Activated CD8-positive, alpha-beta memory T cell treated with anti-CD3 and anti-CD28 coated beads, Interleukin-2, amount 50 U/mL, for 1 hour (primary cell): ENCODE results near the gene WASF2.

ENCODE experiments used
- DNase-seq: peaks from one replicate; pipeline ENCODE4 v3.0.0-alpha.2; 2020; ENCODE audit errors: extremely low read depth

Gene WASF2

DNA sequence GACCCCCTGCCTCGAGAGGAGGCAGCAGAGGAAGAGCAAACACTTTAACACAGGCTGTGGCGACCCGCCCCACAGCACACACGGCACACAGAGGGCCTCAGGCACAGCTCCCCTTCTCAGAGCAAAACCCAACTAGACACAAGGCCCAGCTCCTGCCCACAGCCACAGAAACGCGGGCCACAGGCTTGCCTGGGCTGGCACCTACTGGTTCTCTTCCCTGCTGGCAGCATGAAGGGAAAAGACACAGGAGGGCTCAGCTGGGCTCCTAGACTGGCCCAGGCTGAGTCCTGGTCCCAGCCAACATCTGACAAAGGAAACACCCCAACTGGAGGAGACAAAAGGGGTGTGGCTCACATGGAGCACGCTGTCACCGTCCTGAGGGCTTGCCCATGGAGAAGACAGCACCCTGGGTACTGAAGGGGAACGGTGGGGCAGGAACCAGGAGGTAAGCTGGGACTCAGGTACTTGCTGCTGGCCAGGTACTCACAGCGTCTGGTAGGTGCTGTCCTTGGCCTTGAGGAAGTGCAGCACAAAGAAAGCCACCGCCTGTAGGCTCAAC is 110.3 kb downstream of the WASF2 start:
- DNase-seq: no peak

DNA sequence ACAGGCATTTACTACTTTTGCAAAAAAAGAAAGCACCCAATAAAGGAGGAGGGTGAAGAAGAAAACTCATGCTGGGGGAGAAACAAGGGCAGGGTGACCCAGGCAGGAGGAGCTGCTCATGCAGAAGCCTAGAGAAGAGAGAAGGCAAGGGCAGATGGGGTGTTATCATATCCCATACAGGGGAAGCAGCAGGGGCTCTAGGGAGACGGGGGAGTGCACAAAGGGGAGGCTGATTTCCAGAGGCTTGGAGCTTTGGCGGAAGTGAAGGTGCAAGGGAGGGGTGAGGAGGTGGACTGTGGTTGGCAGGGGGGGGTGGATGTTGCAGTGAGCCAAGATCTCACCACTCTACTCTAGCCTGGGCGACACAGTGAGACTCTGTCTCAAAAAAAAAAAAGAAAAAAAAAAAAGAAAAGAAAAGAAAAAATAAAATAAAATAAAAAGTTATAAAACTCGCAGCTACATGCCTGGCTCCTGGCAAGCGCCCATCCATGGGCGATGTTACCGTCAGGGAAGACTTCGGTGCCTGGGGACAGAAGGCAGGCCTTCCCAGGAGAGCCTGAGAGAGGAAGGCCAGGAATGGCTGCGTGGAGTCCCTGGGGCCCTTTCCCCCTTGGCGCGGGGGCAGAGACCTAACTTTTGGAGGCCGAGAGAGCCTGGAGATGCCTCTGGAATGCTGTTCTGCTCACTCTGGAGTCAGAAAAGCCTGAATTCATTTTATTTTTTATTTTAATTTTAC is 112.0 kb downstream of the WASF2 start:
- DNase-seq: no peak

GRCh38 chr1:27374362-27375086 is 115.4 kb downstream of the WASF2 start, which contains the start of gene FCN3:
Gene FCN3, minus strand, starts transcription at chr1:27374824. Its CDS starts 6 bp downstream, at chr1:27374818.
- no peak for DNase-seq

- no peak for DNase-seq
Measured at GRCh38 chr1:27372808-27373690, 116.9 kb downstream of the WASF2 start.

DNA sequence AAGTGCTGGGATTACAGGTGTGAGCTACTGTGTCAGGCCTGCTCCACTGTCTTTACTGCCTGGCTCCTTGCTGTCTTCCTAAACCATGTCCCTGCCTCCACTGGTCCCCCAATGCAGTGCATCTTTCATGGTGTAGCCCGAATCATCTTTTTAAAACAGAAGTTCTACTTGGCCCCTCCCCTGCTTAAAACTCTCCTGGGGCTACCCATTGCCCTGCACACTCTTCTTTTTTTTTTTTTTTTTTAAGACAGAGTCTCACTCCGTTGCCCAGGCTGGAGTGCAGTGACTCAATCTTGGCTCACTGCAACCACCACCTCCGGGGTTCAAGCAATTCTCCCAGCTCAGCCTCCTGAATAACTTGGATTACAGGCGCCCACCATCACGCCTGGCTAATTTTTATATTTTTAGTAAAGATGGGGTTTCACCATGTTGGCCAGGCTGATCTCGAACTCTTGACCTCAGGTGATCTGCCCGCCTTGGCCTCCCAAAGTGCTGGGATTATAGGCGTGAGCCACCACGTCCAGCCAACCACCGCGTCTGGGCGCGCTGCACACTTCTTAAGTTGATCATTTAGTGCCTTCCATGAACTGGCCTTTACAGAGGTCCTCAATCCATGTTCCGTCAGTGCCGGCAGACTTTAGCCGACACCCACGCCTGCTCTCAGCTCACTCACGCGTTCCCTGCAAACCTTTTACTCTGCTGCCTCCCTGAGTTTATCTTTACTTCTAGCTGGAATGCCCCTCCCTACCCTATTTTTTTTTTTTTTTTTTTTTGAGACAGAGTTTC is 117.8 kb downstream of the WASF2 start:
- DNase-seq: no peak

DNA sequence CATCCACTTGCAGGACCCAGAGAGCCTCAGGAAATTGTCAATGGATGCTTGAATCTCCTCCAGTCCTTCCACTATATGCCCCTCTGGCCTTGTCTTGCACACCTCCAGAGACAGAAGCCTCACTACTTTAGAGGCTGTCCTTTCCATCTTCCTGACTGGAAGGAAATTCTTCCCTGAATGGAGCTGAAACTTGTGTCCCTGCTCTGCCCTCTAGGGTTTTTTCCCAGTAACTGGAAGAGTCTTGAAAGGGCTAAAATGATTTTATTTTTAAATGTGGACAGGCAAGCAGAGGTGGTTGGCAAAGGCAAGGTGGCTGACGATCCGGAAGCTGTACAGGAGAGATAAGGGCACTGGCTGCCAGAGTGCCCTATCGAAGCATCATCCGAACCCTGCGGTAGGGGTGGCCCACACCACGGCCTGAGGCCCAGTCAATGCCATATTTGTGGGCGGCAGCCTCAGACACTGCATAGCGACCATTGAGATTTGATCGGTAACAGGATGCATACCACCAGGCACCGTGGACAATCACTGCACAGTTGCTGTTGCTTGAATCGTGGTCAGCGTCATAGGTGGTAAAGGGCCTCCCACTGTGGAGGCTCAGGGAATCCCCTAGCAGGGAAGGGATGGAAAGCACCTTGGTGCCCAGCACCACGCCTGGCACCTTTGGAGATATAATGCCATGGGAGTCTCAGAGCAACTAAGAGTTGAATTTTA is 120.9 kb downstream of the WASF2 start:
- DNase-seq: no peak

DNA sequence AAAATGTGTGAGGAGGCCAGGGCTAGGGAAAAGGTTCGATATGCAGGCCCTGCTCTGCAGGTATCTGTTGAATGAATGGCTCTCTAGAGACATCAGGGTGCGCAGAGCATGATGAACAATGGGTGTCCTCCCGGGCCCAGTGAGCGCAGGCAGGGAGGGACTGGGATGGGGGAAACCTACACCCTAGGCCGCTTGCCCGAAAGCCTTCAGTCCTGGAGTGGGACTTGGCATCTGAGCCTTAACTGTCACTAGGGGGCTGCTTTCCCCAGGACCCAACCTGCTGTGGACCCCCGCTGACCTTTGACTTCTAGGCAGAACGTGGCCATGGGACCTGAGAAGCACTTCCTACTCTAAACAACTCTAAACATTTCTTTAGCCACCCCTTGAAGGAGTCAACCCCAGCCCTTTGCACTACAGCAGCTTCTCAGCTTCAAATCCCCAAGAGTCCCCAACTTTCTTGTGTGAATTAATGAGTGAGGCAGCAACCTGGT is 122.8 kb downstream of the WASF2 start:
- DNase-seq: no peak

GRCh38 chr1:27366411-27367159 is 123.4 kb downstream of the WASF2 start, which contains the start of gene MAP3K6:
Gene MAP3K6, minus strand, starts transcription at chr1:27366961. Its CDS starts 364 bp downstream, at chr1:27366597.
- DNase-seq: no peak

GRCh38 chr1:27366113-27366410 is 123.9 kb downstream of the WASF2 start:
- DNase-seq: no peak

DNA sequence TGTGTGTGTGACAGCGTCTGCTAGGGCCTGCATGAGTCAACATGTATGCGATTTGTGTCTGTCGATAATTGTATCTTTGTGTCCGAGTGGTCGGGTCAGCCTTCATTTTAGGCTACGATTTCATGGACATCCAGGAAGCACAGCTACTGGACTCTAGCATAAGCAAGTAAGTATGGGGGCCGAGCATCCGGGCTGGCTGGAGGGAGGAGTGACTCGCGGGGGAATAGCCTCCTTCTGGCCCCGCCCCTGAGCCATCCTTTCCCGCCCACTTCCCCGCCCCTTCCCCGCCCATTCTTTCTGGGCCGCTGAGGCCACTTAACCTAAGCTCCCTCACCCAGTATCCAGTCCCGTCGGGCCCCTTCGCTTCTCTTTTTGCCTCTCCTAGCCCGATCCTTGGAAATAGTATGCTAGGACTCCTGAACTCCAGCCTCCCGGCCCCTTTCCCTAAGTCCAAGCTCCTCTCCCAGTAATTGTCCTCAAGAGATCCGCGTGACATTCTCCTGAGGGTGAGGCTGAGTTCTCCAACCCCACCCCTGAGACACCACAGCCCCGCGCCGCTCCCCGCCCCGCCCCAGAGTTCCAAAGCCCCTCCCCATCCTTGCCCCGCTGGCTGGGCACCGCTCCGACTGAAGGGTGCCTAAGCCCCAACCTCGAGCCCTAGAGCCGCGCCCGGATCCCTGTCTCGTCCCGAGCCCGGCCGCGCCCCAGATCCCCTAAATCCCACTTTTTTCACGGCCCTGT is 124.4 kb downstream of the WASF2 start:
- no peak for DNase-seq

DNA sequence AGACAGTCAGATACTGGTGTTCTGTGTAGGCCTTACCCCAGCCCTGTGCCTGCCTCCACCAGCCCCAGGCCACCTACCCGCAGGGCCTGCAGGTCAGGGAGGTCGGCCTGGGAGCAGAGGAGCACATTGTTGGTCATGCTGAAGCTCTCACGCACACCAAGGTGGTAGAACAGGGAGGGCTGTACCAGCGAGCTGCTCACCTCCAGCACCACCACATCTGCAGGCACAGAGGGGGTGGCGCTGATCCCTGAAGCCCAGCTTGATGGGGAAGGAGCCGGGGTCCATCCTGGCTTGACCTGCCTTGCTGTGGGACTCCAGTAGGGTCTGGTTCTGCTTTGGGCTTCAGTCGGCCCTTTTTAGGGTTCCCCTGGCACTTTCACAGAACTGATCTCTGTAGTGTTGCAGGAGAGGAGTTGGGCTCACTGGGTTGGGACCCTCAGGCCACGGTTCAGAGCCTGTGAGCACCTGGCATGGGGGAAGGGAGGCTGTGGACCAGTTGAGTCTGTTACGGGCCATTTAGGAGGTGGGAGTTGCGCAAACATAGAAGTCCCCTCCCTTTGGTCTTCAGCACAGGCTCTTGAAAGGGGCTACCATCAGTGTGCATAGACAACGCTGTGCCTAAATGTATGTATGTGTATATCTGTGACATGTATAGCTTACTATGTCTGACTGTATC is 125.1 kb downstream of the WASF2 start:
- DNase-seq: no peak

DNA sequence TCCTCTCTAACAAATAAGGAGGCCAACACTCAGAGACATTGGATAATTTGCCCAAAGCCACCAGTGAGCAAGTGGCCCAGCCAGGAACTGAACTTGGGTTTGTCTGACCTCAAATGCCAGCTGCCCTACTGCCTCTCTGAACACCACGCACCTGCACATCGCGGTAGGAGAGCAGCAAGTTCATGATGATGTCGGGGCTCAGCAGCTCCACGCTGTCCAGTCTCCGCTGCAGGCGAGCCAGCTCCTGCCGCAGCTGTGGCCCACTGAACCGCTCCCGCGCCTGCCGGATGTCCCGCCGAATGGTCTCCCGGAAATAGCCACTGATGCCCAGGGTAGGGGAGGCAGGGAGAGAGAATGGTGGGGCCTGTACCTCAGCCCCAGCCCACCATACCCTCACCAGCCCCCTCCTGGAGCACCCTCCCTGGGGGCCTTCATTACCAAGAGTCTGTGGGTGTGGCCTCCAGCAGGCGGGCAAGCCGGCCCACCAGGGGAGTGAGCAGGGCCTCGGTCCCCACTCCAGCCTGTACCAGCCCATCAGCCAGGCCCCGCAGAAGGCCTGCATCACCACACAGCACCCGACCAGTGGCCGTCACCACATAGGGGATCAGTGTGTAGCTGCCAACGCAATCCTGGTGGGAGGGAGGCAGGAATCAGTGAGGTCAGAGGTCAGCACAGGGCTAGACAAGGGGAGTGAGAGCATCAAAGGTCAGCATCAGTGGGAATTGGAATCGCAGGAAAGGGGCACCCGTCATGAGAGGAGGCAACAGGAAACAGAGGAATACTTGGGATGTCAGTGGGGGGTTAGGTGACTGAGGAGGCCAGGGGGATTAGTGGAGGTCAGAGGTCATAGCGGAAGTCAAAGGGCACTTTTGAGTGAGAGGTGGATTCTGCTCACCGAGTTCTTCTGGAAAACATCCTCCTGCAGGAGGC is 125.9 kb downstream of the WASF2 start:
- no peak for DNase-seq

DNA sequence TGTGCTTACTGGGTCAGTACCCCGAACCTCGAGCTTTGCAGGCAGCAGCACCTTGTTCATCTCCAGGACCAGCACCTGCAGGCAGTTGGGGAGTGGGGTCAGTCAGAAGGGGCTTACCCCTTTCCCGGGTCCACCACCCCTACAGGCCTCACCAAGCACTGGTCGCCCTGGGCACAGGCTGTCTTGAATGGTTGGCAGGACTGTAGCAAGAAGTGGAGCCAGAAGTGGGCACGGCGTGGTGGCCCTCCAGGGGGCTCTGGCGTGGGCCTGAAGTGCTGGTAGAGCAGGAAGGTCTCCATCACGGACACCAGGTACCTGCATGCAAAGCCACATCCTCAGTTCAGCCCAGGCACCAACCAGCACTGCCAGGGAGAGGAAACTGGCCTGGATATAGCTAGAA is 128.4 kb downstream of the WASF2 start:
- DNase-seq: no peak

DNA sequence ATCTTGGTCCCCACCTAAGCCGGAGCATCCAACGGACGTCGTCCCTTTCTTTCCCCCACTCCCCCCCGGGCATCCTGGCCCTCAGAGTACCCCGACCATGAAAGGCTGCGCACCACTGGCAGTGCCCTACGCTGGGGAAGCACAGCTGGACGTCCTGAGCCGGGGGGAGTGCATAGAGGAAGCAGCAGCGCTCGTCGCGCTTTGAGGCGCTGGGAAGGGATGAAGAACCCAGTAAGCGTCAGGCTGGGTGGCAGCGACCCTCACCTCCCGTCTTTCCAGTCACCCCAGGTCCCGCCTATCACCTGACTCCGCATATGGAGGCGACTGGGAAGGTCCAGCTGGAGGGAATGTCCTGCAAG is 128.9 kb downstream of the WASF2 start:
- no peak for DNase-seq

DNA sequence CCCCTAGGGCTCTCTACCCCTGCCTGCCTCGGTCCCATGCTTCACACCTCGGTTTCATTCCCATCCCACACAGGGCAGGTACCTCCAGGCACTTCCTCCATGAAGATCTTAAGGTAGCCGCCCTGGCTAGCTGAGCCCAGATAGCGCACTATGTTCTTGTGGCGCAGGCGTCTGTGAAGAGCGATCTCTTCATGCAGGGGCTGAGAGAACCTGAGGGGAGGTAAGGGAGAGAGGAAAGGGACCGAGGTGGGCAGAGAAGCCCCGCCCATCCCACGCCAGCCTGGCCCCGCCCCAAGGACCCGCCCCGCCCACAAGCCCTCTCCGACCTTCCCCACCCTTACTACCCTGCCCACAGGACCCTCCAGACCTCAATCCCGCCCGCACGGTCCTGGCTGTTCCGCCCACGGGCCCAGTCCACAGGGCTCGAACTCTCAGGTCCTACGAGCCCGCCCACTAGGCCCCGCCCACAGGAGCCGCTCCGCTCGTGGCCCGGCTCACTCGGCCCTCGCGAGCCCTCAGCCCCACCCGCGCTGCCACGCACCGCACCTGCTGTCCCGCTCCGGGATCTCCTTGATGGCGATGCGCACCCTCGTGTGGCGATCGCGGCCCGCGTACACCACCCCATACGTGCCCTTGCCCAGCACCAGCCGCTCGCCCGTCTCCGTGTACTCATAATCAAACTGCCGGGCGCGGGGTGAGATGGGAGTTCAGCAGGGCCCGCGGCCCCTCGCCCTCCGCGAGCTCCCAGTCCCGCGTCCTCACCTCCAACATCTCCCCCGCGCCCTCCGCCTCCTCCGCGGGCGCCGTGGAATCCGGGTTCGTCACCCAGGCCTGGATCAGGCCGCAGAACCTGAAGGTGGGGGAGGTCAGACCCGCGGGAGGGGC is 129.6 kb downstream of the WASF2 start:
- DNase-seq: no peak

DNA sequence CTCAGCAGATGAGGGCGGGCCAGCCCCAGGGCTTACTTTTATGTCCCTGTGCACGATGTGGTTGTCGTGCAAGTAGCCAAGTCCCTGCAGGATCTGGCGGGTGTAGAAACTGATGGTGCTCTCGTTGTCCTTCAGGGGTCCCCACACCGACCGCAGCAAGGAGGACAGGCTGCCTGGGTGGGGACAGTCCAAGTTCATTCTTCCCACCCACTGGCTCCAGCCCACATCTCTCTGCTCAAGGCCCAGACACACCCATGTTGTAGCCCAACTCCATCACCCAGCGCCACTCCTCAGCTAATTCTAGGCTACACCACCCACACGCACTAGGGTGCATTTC is 130.2 kb downstream of the WASF2 start:
- DNase-seq: no peak

- no peak for DNase-seq
Measured at GRCh38 chr1:27358928-27359313, 131.0 kb downstream of the WASF2 start.
